GM19372 (cell line): ENCODE measurements around the gene POLE.

Experiments used
- ATAC-seq: cut with Tn5 transposase; IDR thresholded peaks from one replicate; pipeline ENCODE4 v1.9.1; 2021; ENCODE audit warnings: mild to moderate bottlenecking, low read depth, moderate library complexity; ENCODE audit not compliant: unreplicated experiment

POLE gene, protein sequence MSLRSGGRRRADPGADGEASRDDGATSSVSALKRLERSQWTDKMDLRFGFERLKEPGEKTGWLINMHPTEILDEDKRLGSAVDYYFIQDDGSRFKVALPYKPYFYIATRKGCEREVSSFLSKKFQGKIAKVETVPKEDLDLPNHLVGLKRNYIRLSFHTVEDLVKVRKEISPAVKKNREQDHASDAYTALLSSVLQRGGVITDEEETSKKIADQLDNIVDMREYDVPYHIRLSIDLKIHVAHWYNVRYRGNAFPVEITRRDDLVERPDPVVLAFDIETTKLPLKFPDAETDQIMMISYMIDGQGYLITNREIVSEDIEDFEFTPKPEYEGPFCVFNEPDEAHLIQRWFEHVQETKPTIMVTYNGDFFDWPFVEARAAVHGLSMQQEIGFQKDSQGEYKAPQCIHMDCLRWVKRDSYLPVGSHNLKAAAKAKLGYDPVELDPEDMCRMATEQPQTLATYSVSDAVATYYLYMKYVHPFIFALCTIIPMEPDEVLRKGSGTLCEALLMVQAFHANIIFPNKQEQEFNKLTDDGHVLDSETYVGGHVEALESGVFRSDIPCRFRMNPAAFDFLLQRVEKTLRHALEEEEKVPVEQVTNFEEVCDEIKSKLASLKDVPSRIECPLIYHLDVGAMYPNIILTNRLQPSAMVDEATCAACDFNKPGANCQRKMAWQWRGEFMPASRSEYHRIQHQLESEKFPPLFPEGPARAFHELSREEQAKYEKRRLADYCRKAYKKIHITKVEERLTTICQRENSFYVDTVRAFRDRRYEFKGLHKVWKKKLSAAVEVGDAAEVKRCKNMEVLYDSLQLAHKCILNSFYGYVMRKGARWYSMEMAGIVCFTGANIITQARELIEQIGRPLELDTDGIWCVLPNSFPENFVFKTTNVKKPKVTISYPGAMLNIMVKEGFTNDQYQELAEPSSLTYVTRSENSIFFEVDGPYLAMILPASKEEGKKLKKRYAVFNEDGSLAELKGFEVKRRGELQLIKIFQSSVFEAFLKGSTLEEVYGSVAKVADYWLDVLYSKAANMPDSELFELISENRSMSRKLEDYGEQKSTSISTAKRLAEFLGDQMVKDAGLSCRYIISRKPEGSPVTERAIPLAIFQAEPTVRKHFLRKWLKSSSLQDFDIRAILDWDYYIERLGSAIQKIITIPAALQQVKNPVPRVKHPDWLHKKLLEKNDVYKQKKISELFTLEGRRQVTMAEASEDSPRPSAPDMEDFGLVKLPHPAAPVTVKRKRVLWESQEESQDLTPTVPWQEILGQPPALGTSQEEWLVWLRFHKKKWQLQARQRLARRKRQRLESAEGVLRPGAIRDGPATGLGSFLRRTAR (N-terminal part only)

DNA sequence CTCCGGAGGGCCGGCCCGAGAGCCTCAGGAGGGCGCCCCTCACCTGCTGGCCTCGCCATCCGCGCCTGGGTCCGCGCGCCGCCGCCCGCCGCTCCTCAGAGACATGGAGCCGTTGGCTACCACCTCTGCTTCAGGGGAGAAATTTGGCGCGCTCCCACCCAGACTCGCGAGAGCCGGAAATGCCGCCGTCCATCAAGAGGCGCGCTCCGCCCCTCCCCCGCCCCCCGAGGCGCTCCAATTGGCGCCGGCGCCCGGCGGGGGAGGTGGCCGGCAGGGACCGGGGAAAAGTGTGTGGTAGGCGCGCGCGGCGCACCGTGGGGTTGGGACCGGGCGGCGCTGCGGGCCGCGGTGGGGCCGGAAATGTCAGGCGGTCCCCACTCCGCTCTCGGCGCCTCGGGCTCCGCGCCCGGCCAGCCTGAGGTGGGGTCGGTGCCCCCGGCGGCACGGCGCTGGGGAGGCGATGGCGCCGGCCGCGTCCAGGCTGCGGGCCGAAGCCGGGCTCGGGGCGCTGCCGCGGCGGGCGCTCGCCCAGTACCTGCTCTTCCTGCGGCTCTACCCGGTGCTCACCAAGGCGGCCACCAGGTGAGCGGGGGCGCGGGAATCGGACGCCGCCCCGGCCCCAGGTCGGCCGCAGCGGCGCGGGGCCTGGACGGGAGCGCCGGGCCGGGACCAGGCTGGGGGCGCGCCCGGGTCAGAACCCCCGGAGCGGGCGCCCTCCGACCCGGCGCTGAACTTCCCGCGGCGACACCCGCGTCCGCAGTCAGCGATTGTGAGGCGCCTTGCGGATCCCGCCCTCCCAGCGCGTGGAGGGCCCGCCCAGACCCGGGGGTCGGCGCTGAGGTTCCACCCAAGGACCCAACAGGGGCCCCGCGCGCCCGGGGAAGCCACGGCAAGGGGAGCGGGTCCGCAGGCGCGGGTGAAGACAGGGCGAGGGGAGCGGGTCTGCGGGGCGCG, at the start of gene POLE, which contains the start of gene PXMP2:
TSS of gene POLE (minus strand) at position 132 of the 954 bp plus-strand sequence. CDS start at position 105, 27 bp downstream.
TSS of gene PXMP2 (plus strand) at position 377 of the 954 bp plus-strand sequence. CDS start at position 461, 84 bp downstream.
- ATAC-seq: peak; percentile 92

- ATAC-seq: no peak
These were observed 49.8 kb upstream of the POLE start for GRCh38 chr12:132736913-132737312.

DNA sequence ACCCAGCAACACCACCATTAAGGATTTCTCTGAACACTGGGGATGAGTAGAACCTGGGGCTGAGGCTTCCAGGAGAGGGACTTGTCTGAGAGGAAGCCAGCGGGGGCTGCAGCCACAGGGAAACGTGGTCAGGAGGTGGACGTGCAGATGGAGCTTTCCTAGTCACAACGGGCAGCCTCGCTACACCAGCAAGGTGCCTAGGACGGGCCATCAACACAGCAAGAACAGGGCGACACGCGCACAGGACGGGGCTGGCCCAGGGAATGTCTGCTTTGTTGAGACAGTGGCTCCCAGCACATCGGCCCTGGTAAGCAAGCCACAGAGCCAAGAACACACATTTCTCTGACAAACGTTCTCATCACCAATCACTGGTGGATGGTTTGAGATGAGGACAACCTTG, 49.2 kb upstream of the POLE start:
- no peak for ATAC-seq

DNA sequence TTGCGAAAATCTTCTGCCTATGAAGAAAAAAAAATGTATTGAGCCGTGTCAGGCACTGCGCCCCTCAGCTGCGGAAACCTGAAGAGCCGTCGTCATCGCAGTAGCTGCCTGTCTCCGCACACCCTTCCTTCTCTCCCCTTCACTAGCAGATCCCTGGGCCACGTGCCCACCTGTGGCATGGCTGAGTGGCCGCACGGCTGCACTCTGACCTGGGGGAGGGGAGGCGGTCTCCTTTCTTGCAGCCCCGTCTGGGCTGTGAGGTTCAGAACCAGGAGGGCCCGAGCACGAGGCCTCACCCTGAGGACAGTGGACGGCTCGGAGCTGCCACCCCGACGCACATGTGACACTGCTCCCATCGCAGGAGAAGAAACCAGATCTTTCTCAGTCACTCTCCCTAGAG, 48.4 kb upstream of the POLE start:
- ATAC-seq: no peak

- no peak for ATAC-seq
These were observed 47.1 kb upstream of the POLE start for GRCh38 chr12:132734206-132734605.

- no peak for ATAC-seq
These were observed 44.4 kb upstream of the POLE start for GRCh38 chr12:132731574-132731973.

DNA sequence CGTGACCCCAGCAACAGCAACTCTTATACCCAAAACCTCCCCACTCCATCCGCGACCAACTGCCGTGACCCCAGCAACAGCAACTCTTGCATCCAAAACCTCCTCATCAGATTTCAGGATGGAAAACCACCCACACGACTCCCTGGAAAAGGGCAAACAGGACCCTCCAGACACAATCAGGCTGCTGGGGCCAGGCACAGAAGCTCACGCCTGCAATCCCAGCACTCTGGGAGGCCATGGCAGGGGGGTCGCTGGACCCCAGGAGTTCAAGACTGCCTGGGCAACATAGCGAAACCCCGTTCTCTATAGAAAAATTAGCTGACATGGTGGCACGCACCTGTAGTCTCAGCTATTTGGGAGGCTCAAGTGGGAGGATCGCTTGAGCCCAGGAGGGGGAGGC, 43.2 kb upstream of the POLE start:
- ATAC-seq: no peak

DNA sequence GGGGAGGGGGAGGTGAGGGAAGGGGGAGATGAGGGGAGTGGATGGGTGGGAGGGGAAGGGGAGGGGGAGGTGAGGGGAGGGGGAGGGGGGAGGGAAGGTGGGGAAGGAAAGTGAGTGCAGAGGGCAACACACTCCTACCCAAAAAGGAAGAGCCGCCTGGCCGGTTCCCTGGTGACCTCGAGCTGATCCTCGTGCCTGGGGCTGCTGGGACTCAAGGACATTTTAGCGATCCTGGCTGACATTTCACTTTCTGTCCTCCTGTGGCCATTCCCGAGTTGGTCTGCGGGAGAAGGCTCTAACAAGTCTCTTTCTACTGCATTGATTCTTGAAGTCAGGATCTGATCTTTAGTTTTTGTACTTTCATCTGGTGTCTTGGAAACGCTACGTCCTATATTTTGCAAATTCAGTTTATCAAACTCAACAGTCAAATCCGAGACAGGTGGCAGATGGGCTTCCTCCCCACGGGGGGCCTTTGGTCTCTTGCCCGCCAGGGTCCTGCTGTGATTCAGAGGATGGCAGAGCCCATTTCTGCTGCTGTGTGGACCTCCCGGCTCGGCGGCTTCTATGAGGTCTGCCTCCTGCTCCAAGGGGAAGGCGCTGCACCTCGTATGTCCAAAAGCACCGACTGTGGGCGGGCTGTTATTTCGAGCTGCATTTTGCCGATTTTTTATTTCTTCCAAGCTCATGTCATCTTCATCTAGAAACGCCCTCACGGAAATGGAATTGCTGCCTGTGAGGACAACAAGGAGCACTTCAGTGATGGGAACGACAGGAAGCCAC, 42.6 kb upstream of the POLE start:
- ATAC-seq: no peak

- no peak for ATAC-seq
These were observed 41.4 kb upstream of the POLE start for GRCh38 chr12:132728502-132728901.

DNA sequence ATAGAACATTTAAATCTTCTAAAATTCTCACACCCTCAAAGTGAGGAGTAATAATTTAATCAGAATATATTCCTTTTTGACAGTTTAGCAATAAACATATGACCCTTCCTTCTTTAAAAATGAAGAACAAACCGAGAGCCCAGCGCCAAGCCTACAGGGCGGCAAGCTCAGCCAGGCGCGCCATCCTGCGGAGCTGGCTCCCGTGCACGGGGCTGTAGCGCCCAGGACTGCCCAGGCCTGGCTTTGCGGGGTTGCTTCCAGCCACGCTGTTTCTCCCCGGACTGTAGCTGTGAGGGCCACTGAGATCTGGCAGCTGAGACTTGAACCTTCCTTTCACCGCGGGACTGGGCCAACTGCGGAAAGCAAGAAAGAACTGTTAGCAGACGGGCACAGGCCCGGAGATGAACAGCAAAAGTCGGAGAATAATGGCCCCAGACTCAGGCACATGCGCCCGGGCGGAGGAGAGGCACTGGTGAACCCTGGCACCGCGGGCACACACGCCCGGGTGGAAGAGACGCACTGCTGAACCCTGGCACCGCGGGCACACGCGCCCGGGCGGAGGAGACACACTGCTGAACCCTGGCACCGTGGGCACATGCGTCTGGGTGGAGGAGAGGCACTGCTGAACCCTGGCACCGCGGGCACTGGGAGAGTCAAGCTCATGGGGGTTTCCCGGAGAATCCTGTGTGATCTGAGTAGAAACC, 40.1 kb upstream of the POLE start:
- no peak for ATAC-seq

DNA sequence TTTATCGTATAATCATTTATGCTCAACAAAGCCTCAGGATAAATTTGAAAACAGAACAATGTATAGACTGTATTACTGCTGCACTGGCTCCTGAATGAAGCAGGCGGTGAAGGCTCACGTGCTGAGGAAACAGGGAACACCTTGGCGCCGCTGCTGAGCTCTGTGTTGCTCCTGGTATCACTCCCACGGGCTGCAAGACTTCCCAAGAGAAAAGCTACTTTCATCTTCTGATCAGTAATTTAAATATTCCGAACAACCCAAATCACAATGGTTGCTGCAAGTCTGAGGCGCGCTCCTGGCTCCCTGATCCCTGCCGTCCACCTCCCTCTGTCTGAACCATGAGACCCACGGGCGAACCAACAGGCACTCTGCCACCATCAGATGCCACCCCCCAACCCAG, 39.2 kb upstream of the POLE start:
- no peak for ATAC-seq

DNA sequence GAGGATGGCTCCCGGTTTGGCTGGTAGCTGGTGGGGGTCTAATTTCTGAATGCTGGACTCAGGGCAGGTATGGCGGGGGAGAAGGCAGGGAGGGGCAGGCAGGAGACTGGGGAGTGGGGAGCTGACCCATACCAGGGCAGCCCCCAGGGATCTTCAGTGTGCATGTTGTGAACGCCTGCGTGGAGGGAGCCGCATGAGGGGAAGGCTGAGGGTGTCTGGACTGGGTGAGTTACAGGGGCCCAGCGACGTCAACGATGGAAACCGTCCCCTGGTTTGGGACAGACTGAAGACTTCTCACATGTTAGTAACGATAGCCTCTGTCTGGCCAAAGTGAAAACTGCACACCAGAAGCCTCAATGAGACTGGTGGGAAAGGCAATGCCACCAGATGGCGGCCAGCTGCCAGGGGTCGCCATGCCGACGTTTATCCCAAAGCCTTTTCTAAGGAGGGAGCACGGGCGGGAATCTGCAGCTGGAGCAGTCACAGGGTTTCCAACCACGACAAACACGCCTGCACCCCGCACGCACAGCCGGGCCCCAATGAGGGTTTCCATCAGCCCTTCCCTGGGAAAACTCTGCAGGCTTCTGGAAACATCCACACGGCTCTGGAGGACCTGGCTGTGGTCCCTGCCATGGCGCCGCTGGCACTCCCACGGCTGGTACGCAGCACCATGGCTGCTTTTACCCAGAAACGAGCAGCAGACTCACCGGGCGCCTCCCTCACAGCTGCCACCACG, 37.5 kb upstream of the POLE start:
- ATAC-seq: no peak

GRCh38 chr12:132723764-132724140, 36.6 kb upstream of the POLE start:
- ATAC-seq: no peak

GRCh38 chr12:132723015-132723763, 36.0 kb upstream of the POLE start:
- ATAC-seq: no peak

DNA sequence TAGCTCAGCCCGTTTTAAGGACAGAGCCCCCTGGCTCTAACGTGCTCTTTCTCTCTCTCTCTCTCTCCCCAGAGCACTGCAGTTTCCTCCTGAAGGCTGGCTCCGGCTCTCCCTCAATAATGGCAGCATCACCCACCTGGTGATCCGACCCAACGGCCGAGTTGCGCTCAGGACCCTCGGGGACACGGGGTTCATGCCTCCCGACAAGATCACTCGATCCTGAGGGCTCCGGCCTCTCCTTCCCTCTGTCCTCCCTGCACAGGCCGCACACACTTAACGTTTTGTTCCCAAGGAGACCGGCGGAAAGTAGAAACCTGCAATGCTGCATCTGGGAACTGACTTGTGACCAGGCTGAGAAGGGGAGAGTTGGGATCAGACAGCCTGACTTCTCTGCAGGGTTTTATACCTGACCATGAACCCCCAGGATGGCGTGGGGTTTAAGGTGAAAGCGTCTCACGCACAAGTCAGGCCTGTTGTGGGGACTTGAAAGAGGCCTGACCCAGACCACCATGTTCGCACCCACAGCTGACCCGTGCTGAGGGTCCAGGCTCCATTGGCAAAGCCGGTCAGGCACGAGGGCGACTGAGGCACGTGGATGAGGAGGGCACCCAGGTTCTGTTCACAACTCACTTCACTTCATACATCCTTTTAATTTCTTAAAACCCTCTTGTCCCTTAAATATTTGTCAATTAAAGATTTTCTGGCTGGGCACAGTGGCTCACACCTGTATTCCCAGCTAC, 33.6 kb upstream of the POLE start:
- ATAC-seq: no peak

- ATAC-seq: no peak
These were observed 32.8 kb upstream of the POLE start for GRCh38 chr12:132719954-132720324.
